HepG2 (cell line): ENCODE measurements around the gene SLC16A3. TPM values are rescaled to one million over a fixed set of nuclear protein-coding genes. Genes with fewer than 3 reads are reported as not detected.
A peak's percentile ranks its signal among the peaks of the same experiment; 100 is the strongest.

Experiments used
- AHR ChIP-seq: IDR thresholded peaks from 2 replicates; pipeline ENCODE4 v1.6.1; 2018; ENCODE audit warnings: missing genetic modification reagents, missing compliant biosample characterization
- CENPX ChIP-seq: sonication (generic); formaldehyde crosslinking; IDR thresholded peaks from 2 replicates; pipeline ENCODE4 v1.9.0; 2021; ENCODE audit warnings: mild to moderate bottlenecking, missing genetic modification reagents, moderate library complexity
- ELF4 ChIP-seq: sonication (generic); formaldehyde crosslinking; IDR thresholded peaks from 2 replicates; pipeline ENCODE4 v1.5.0; 2020; ENCODE audit warnings: missing genetic modification reagents, mild to moderate bottlenecking, moderate library complexity, borderline replicate concordance
- ETV6 ChIP-seq: sonication (generic); formaldehyde crosslinking; conservative IDR thresholded peaks from 2 replicates; pipeline ENCODE4 v1.4.0; 2020; ENCODE audit warnings: missing genetic modification reagents
- FLYWCH1 ChIP-seq: sonication (generic); formaldehyde crosslinking; IDR thresholded peaks from 2 replicates; pipeline ENCODE4 v1.8.1; 2023; ENCODE audit warnings: mild to moderate bottlenecking, missing genetic modification reagents
- FOXA1 ChIP-seq, 2 experiments: fragments of 450-650 bp in 1 of 2; sonication (generic) in 1 of 2; formaldehyde crosslinking in 1 of 2; IDR thresholded peaks; 2 replicates each; pipeline versions ENCODE4 v1.4.0 to v1.6.1; 2016 to 2020; ENCODE audit warnings: missing genetic modification reagents in 1 of 2
- HMG20A ChIP-seq: IDR thresholded peaks from 2 replicates; pipeline ENCODE4 v1.6.1; 2016; ENCODE audit warnings: borderline replicate concordance
- KAT7 ChIP-seq: IDR thresholded peaks from 2 replicates; pipeline ENCODE4 v1.6.1; 2018; ENCODE audit warnings: borderline replicate concordance, missing compliant biosample characterization
- KDM5A ChIP-seq: fragments of 200-600 bp; sonication (generic); IDR thresholded peaks from 2 replicates; pipeline ENCODE4 v1.7.0; 2018; ENCODE audit warnings: antibody characterized with exemption, mild to moderate bottlenecking, low read length, borderline replicate concordance
- MEIS2 ChIP-seq: sonication (generic); formaldehyde crosslinking; IDR thresholded peaks from 2 replicates; pipeline ENCODE4 v1.9.0; 2021; ENCODE audit warnings: mild to moderate bottlenecking, missing genetic modification reagents
- NAIF1 ChIP-seq: sonication (generic); formaldehyde crosslinking; IDR thresholded peaks from 2 replicates; pipeline ENCODE4 v1.5.0; 2020; ENCODE audit warnings: mild to moderate bottlenecking, missing genetic modification reagents, borderline replicate concordance
- NCOA5 ChIP-seq: sonication (generic); formaldehyde crosslinking; IDR thresholded peaks from 2 replicates; pipeline ENCODE4 v1.4.0; 2020; ENCODE audit warnings: missing genetic modification reagents
- NFKB2 ChIP-seq: sonication (generic); formaldehyde crosslinking; IDR thresholded peaks from 2 replicates; pipeline ENCODE4 v1.4.0; 2020; ENCODE audit warnings: missing genetic modification reagents, borderline replicate concordance
- POLR2AphosphoS5 ChIP-seq: IDR thresholded peaks from 2 replicates; pipeline ENCODE4 v1.6.1; 2012; ENCODE audit warnings: low read depth, low read length
- SCMH1 ChIP-seq: sonication (generic); formaldehyde crosslinking; IDR thresholded peaks from 2 replicates; pipeline ENCODE4 v1.9.0; 2021; ENCODE audit warnings: missing genetic modification reagents, mild to moderate bottlenecking, borderline replicate concordance
- SMARCC2 ChIP-seq: fragments of 450-650 bp; IDR thresholded peaks from 2 replicates; pipeline ENCODE4 v1.6.1; 2017; ENCODE audit warnings: antibody characterized with exemption, mild to moderate bottlenecking
- ZBTB37 ChIP-seq: sonication (generic); formaldehyde crosslinking; IDR thresholded peaks from 2 replicates; pipeline ENCODE4 v1.4.0; 2020; ENCODE audit warnings: mild to moderate bottlenecking, missing genetic modification reagents
- ZNF121 ChIP-seq: sonication (generic); formaldehyde crosslinking; IDR thresholded peaks from 2 replicates; pipeline ENCODE4 v1.5.0; 2020; ENCODE audit warnings: mild to moderate bottlenecking, missing genetic modification reagents
- ZNF337 ChIP-seq: sonication (generic); formaldehyde crosslinking; IDR thresholded peaks from 2 replicates; pipeline ENCODE4 v1.5.1; 2020; ENCODE audit warnings: missing genetic modification reagents, low read depth, mild to moderate bottlenecking, borderline replicate concordance
- ZNF556 ChIP-seq: sonication (generic); formaldehyde crosslinking; IDR thresholded peaks from 2 replicates; pipeline ENCODE4 v1.4.0; 2020; ENCODE audit warnings: mild to moderate bottlenecking, missing genetic modification reagents, borderline replicate concordance
- ZNF607 ChIP-seq: sonication (generic); formaldehyde crosslinking; IDR thresholded peaks from 2 replicates; pipeline ENCODE4 v1.5.1; 2020; ENCODE audit warnings: missing genetic modification reagents, mild to moderate bottlenecking, borderline replicate concordance
- ZNF678 ChIP-seq: sonication (generic); formaldehyde crosslinking; IDR thresholded peaks from 2 replicates; pipeline ENCODE4 v1.4.0; 2020; ENCODE audit warnings: mild to moderate bottlenecking, missing genetic modification reagents
- ZSCAN20 ChIP-seq: sonication (generic); formaldehyde crosslinking; IDR thresholded peaks from 2 replicates; pipeline ENCODE4 v1.4.0; 2020; ENCODE audit warnings: missing genetic modification reagents, mild to moderate bottlenecking, borderline replicate concordance
- ZSCAN21 ChIP-seq: sonication (generic); formaldehyde crosslinking; IDR thresholded peaks from 2 replicates; pipeline ENCODE4 v1.8.0; 2022; ENCODE audit warnings: mild to moderate bottlenecking, missing genetic modification reagents, moderate library complexity, borderline replicate concordance
- polyA plus RNA-seq, 8 experiments: library from polyadenylated mRNA; depleted of rRNA in 3 of 8; stranded (reverse) in 7 of 8; unstranded in 1 of 8; fragments of >200 nt; fragmentation: Illumina TruSeq in 4 of 8; extraction: Trizol in 4 of 8; gene quantifications; 2 replicates each; pipeline versions ENCODE4 v1.2.1 to v1.2.3, GENCODE V29; 2011 to 2016; ENCODE audit warnings: low read depth in 4 of 8, missing spikeins in 1 of 8, mixed read lengths in 1 of 8; ENCODE audit not compliant: insufficient read depth in 1 of 8
- total RNA-seq, 5 experiments: library from RNA; depleted of rRNA; stranded (reverse); fragments of >200 nt; fragmentation: Illumina TruSeq; extraction: Trizol; gene quantifications; 2 replicates each; pipeline ENCODE4 v1.2.3, GENCODE V29; 2016; ENCODE audit warnings: low read depth in 1 of 5
- TF ChIP-seq, protein P1 (sequence below): sonication (generic); formaldehyde crosslinking; IDR thresholded peaks from 2 replicates; pipeline ENCODE4 v1.4.0; 2020; ENCODE audit warnings: missing genetic modification reagents
- TF ChIP-seq, protein P2 (sequence below): sonication (generic); formaldehyde crosslinking; IDR thresholded peaks from 2 replicates; pipeline ENCODE4 v1.4.0; 2020; ENCODE audit warnings: missing genetic modification reagents, low read depth, mild to moderate bottlenecking, borderline replicate concordance
- TF ChIP-seq, protein P3 (sequence below): sonication (generic); formaldehyde crosslinking; IDR thresholded peaks from 2 replicates; pipeline ENCODE4 v1.4.0; 2020; ENCODE audit warnings: mild to moderate bottlenecking, missing genetic modification reagents

Gene SLC16A3
- total and polyA plus RNA-seq, 2 of the 13 experiments (the other 11 are each of a cell fraction or from before 2014, with no cell fraction given) = 242 to 349 TPM

DNA sequence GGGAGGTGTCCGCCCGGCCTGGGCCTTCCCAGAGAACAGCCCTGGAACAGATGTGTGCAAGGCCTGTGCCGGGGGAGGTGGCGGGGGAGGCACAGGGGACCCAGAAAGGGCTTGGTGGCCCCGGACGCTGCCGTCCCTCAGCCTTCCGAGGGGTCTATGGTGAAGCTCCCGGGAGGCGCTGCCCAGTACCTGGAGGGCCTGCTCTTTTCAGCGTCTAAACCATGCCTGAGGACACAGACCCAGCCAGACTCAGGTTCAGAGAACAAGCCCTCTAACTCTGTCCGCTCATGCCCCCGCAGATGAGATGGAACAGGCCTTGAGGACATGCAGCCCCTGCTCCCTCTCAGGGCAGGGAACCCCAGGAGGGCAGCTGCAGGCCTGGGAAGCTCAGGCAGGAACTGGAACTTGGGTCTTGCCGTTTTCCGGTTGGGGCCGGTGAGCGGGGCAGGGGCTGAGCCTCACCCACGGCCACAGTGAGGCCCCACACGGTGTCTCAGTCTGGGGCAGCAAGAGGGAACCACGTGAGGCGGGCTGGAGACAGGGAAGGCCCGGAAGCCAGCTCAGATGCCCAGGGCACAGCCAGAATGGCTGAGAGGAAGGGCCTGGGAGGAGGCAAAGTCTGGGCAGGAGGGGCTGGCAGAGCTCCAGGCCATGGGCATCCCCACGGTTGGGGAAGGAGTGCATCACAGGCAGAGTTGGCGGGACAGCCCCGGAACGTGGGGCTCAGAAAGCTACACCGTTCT, 12.5 kb downstream of the SLC16A3 start (continued):
- TF ChIP-seq CENPX (no peak), ZNF678 (CRISPR knock-in tag) (no peak; the same call in 1 of the 2 replicates), ZSCAN20 (peak; percentile 30; the same call in 1 of the 2 replicates), FOXA1 (IDR thresholded peaks at IDR 0.05) (no peak), FOXA1 (CRISPR knock-in tag; IDR thresholded peaks at IDR 0.05) (peak; percentile 43; the same call in 1 of the 2 replicates), NAIF1 (CRISPR knock-in tag) (0 out of 2 replicates have a peak, but pooled peaks have one; percentile 34), HMG20A (CRISPR knock-in tag) (peak; percentile 42; the same call in 1 of the 2 replicates), NFKB2 (peak; percentile 75), ZNF556 (no peak; the same call in 1 of the 2 replicates), AHR (CRISPR knock-in tag) (peak; percentile 83; the same call in 1 of the 2 replicates), ELF4 (0 out of 2 replicates have a peak, but pooled peaks have one; percentile 9), SMARCC2 (no peak), ZBTB37 (CRISPR knock-in tag) (no peak), KAT7 (CRISPR knock-in tag) (no peak), ZNF607 (CRISPR knock-in tag) (no peak), POLR2AphosphoS5 (peak; percentile 47; the same call in 1 of the 2 replicates), NCOA5 (CRISPR knock-in tag) (peak; percentile 97), ZSCAN21 (CRISPR knock-in tag) (peak; percentile 41; the same call in 1 of the 2 replicates), FLYWCH1 (no peak), MEIS2 (peak; percentile 82; the same call in 1 of the 2 replicates), KDM5A (no peak), ETV6 (CRISPR knock-in tag) (no peak), SCMH1 (CRISPR knock-in tag) (no peak), ZNF337 (no peak), ZNF121 (CRISPR knock-in tag) (no peak)
- TF ChIP-seq, protein P1, sequence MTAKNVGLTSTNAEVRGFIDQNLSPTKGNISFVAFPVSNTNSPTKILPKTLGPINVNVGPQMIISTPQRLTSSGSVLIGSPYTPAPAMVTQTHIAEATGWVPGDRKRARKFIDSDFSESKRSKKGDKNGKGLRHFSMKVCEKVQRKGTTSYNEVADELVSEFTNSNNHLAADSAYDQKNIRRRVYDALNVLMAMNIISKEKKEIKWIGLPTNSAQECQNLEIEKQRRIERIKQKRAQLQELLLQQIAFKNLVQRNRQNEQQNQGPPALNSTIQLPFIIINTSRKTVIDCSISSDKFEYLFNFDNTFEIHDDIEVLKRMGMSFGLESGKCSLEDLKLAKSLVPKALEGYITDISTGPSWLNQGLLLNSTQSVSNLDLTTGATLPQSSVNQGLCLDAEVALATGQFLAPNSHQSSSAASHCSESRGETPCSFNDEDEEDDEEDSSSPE (CRISPR knock-in tag) = peak; percentile 58
- TF ChIP-seq, protein P2, sequence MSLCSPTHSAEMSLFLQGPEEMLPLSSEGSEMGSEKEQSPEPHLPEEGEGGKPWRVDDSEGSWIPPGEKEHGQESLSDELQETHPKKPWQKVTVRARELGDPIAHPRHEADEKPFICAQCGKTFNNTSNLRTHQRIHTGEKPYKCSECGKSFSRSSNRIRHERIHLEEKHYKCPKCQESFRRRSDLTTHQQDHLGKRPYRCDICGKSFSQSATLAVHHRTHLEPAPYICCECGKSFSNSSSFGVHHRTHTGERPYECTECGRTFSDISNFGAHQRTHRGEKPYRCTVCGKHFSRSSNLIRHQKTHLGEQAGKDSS = peak; percentile 61; the same call in 1 of the 2 replicates
- TF ChIP-seq, protein P3, sequence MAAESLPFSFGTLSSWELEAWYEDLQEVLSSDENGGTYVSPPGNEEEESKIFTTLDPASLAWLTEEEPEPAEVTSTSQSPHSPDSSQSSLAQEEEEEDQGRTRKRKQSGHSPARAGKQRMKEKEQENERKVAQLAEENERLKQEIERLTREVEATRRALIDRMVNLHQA (CRISPR knock-in tag) = no peak
